Measurements from ENCODE around the gene KIAA1328. TPM values are rescaled to one million over a fixed set of nuclear protein-coding genes. Genes with fewer than 3 reads are reported as not detected.

KIAA1328 gene
- total RNA-seq, 4 donors from 2014 or later: 12.3 to 16.6 (median 13.1) TPM

GRCh38 chr18:37139876-37140275 is 310.9 kb downstream of the KIAA1328 start:
- no peak overlapping the region for H3K4me3 ChIP-seq
- no peaks in the 10 kb centered on the region for H3K36me3 ChIP-seq
- no peaks in the 10 kb centered on the region for H3K4me1 ChIP-seq
- DNase-seq (ENCODE audit: extremely low spot score): no peak
- no peaks in the 10 kb centered on the region for H3K27me3 ChIP-seq
- H3K9me3 ChIP-seq: peaks cover 0 to 9% (median 2%) of the 10 kb centered on the region in 4 donors
- intact Hi-C loops (cut with DNase I): no loop called here
- WGBS: 100% methylated on average over 1 of the region's 1 CpG
- H3K27ac ChIP-seq (replicated peaks in 1 of 4): no peak overlapping the region
- TF ChIP-seq POLR2AphosphoS5 (IDR thresholded peaks at IDR 0.05): no peak
- no peak for TF ChIP-seq EP300 (IDR thresholded peaks at IDR 0.05)
- TF ChIP-seq CTCF (IDR thresholded peaks at IDR 0.05): no peak
- no peak for TF ChIP-seq POLR2A (IDR thresholded peaks at IDR 0.05; ENCODE audit: low read depth)

GRCh38 chr18:37144921-37145320 is 316.0 kb downstream of the KIAA1328 start:
- Histone ChIP-seq H3K4me3 (no peak overlapping the region), H3K36me3 (no peaks in the 10 kb centered on the region), H3K4me1 (no peaks in the 10 kb centered on the region), H3K9me3 (no peaks in the 10 kb centered on the region), H3K27me3 (no peaks in the 10 kb centered on the region), H3K27ac (replicated peaks in 1 of 4) (no peak overlapping the region)
- intact Hi-C loops (cut with DNase I): no loop called here
- TF ChIP-seq POLR2A (IDR thresholded peaks at IDR 0.05; ENCODE audit: low read depth) (no peak), CTCF (IDR thresholded peaks at IDR 0.05) (no peak), EP300 (IDR thresholded peaks at IDR 0.05) (no peak), POLR2AphosphoS5 (IDR thresholded peaks at IDR 0.05) (no peak)
- DNase-seq (ENCODE audit: extremely low spot score): no peak
- WGBS: 91% methylated on average over 4 of the region's 4 CpGs

- Histone ChIP-seq H3K9me3 (no peaks in the 10 kb centered on the region), H3K4me3 (no peak overlapping the region), H3K36me3 (no peaks in the 10 kb centered on the region), H3K4me1 (no peaks in the 10 kb centered on the region), H3K27me3 (no peaks in the 10 kb centered on the region), H3K27ac (replicated peaks in 1 of 4) (no peak overlapping the region)
- intact Hi-C loops (cut with DNase I): no loop called here
- TF ChIP-seq CTCF (IDR thresholded peaks at IDR 0.05) (no peak), POLR2AphosphoS5 (IDR thresholded peaks at IDR 0.05) (no peak), POLR2A (IDR thresholded peaks at IDR 0.05; ENCODE audit: low read depth) (no peak), EP300 (IDR thresholded peaks at IDR 0.05) (no peak)
- WGBS: 80% methylated on average over 7 of the region's 7 CpGs
- no peak for DNase-seq (ENCODE audit: extremely low spot score)
These were observed 327.5 kb downstream of the KIAA1328 start for GRCh38 chr18:37156330-37156942.

GRCh38 chr18:37160038-37160820 is 331.3 kb downstream of the KIAA1328 start:
- no peaks in the 10 kb centered on the region for H3K4me1 ChIP-seq
- H3K36me3 ChIP-seq: peaks cover 0 to 7% (median 2%) of the 10 kb centered on the region in 4 donors
- intact Hi-C loops (cut with DNase I): no loop called here
- H3K27me3 ChIP-seq: no peaks in the 10 kb centered on the region
- no peak for TF ChIP-seq POLR2AphosphoS5 (IDR thresholded peaks at IDR 0.05)
- no peak for TF ChIP-seq POLR2A (IDR thresholded peaks at IDR 0.05; ENCODE audit: low read depth)
- no peak for TF ChIP-seq EP300 (IDR thresholded peaks at IDR 0.05)
- TF ChIP-seq CTCF (IDR thresholded peaks at IDR 0.05): no peak
- H3K9me3 ChIP-seq: no peaks in the 10 kb centered on the region
- WGBS: 61% methylated on average over 3 of the region's 3 CpGs
- no peak overlapping the region for H3K27ac ChIP-seq (replicated peaks in 1 of 4)
- no peak overlapping the region for H3K4me3 ChIP-seq
- DNase-seq (ENCODE audit: extremely low spot score): no peak
